Cerebellar cortex (tissue), 1 donor: ENCODE results near the gene RAC3.

Experiments used
- DNase-seq: peaks from one replicate; pipeline ENCODE4 v3.0.0-alpha.2; 2015; ENCODE audit warnings: low spot score

The RAC3 gene

GRCh38 chr17:82041144-82041814 is 9.8 kb downstream of the RAC3 start:
- DNase-seq = no peak

GRCh38 chr17:82042649-82043048 is 11.2 kb downstream of the RAC3 start:
- no peak for DNase-seq

GRCh38 chr17:82043507-82043906 is 12.0 kb downstream of the RAC3 start:
- DNase-seq = no peak

- DNase-seq = no peak
Measured at GRCh38 chr17:82045936-82046484, 14.5 kb downstream of the RAC3 start.

- DNase-seq = no peak
Measured at GRCh38 chr17:82046903-82047302, 15.4 kb downstream of the RAC3 start.

- no peak for DNase-seq
Measured at GRCh38 chr17:82047379-82047778, 15.9 kb downstream of the RAC3 start.

- no peak for DNase-seq
Measured at GRCh38 chr17:82047914-82048570, 16.6 kb downstream of the RAC3 start.

- DNase-seq = no peak
Measured at GRCh38 chr17:82048571-82048971, 17.1 kb downstream of the RAC3 start.

- no peak for DNase-seq
Measured at GRCh38 chr17:82049106-82049505, 17.6 kb downstream of the RAC3 start.

- no peak for DNase-seq
Measured at GRCh38 chr17:82049521-82049971, 18.1 kb downstream of the RAC3 start.

- no peak for DNase-seq
Measured at GRCh38 chr17:82050152-82050760, 18.8 kb downstream of the RAC3 start.

- DNase-seq = no peak
Measured at GRCh38 chr17:82050761-82051641, 19.5 kb downstream of the RAC3 start.

GRCh38 chr17:82051776-82052637 is 20.5 kb downstream of the RAC3 start, which contains the start of the genes GPS1 and RFNG:
GPS1 (plus strand) TSS chr17:82051898; CDS start chr17:82051932, 34 bp downstream.
RFNG (minus strand) TSS chr17:82051811; CDS start chr17:82051766, 45 bp downstream.
- peak; percentile 64 for DNase-seq

- no peak for DNase-seq
Measured at GRCh38 chr17:82052638-82053059, 21.2 kb downstream of the RAC3 start.

- DNase-seq = no peak
Measured at GRCh38 chr17:82053130-82053529, 21.7 kb downstream of the RAC3 start.

- no peak for DNase-seq
Measured at GRCh38 chr17:82053556-82054263, 22.2 kb downstream of the RAC3 start.

- DNase-seq = no peak
Measured at GRCh38 chr17:82054351-82055022, 23.0 kb downstream of the RAC3 start.

GRCh38 chr17:82055023-82055964 is 23.8 kb downstream of the RAC3 start:
- no peak for DNase-seq
